Right lobe of liver (tissue), 6 donors: ENCODE measurements around the gene RANBP3L. TPM values are rescaled to one million over a fixed set of nuclear protein-coding genes. Genes with fewer than 3 reads are reported as not detected.

Experiments
- ATAC-seq, 4 donors: fragments of 200-7000 bp; cut with Tn5 transposase; one replicate each; pipeline ENCODE4 v1.9.1; 2020; ENCODE audit warnings: mild to moderate bottlenecking in 4 of 4, moderate library complexity in 4 of 4
- DNase-seq, 3 donors: peaks; one replicate each; pipeline ENCODE4 v3.0.0-alpha.2; 2020
- H3K27ac ChIP-seq, 3 donors: fragments of 200-600 bp; one replicate each; pipeline ENCODE4 v1.8.0; 2022
- H3K27me3 ChIP-seq, 2 donors: fragments of 200-600 bp; one replicate each; pipeline ENCODE4 v1.8.0; 2022
- H3K36me3 ChIP-seq, 4 donors: fragments of 200-600 bp; sonication (generic) in 1 of 4; one replicate each; pipeline versions ENCODE4 v1.5.1 to v1.8.0; 2017 to 2022; ENCODE audit warnings: control low read depth in 1 of 4
- H3K4me1 ChIP-seq, 4 donors: fragments of 200-600 bp; sonication (generic) in 1 of 4; one replicate each; pipeline versions ENCODE4 v1.5.1 to v1.8.0; 2017 to 2022; ENCODE audit warnings: control low read depth in 1 of 4
- H3K4me3 ChIP-seq, 3 donors: fragments of 200-600 bp; one replicate each; pipeline ENCODE4 v1.8.0; 2022
- H3K9me3 ChIP-seq, 4 donors: fragments of 200-600 bp; sonication (generic) in 1 of 4; one replicate each; pipeline versions ENCODE4 v1.5.1 to v1.8.0; 2017 to 2022; ENCODE audit warnings: control low read depth in 1 of 4
- POLR2A ChIP-seq: fragments of 450-650 bp; IDR thresholded peaks from one replicate; pipeline ENCODE4 v1.6.1; 2017; ENCODE audit warnings: antibody characterized with exemption, mild to moderate bottlenecking
- WGBS: methylation state at CpG from one replicate; pipeline ENCODE4 v1.1.6; 2018; ENCODE audit warnings: low coverage, low lambda C conversion rate; ENCODE audit not compliant: insufficient coverage; ENCODE audit errors: missing lambda C conversion rate; 5-methylcytosine and 5-hydroxymethylcytosine counted together
- intact Hi-C, 2 donors: fragments of 100-400 bp; cut with DNase I; formaldehyde crosslinking; loops; one replicate each; pipeline versions ENCODE4 v1.11.2 to v1.14.1; 2022
- total RNA-seq, 6 experiments: library from RNA; depleted of rRNA in 2 of 6; stranded (reverse); fragments of >200 nt in 2 of 6; fragmentation: NEBNext Ultra II Directional in 3 of 6; extraction: Animal tissue kit (Norgen Biotek cat#: 25700) in 3 of 6; gene quantifications; one replicate each; pipeline versions ENCODE4 v1.1.0 to v1.2.4, GENCODE V29; 2016 to 2023
- TF ChIP-seq, protein P1 (sequence below), 4 donors: fragments of 200-600 bp in 3 of 4; fragments of 450-650 bp in 1 of 4; IDR thresholded peaks; one replicate each; pipeline versions ENCODE4 v1.5.1 to v1.8.0; 2016 to 2022; ENCODE audit warnings: antibody characterized with exemption in 4 of 4, mild to moderate bottlenecking in 2 of 4
- donor health status: DM: no; HTN: yes; CAD: no.
- donor health status: DM: no; HTN: no; CAD: no.
- donor health status: DM: no; HTN: no; CAD: no.
- donor health status: DM: no; HTN: yes; CAD: no.
- donor health status: DM: no; HTN: yes; CAD: no.

Gene RANBP3L
- total RNA-seq, 6 experiments from 2014 or later, result 0.22 to 5.0 (median 1.3) TPM

DNA sequence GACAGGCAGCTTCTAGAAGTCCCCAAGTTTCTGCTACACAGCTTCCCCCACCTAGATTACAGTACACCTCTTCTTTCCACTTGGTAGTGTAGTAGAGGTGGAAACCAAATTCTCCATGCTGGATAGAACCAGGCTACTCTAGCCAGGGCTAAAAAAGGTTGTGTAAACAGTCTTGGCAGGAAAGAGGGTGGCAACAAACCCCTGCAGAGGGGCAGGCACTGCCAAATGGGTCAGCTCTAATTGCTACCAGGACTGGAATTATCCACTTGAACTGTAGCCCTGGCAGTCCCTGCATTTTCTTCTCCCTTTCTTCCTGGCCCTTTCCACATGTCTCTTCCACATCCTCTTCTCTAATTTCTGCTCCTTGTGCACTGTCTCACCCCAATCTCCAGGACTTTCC, 24.8 kb downstream of the RANBP3L start:
- Histone ChIP-seq H3K9me3 (no peaks in the 10 kb centered on the region), H3K27me3 (no peaks in the 10 kb centered on the region), H3K36me3 (no peaks in the 10 kb centered on the region), H3K4me3 (no peak overlapping the region), H3K4me1 (peaks cover 0 to 35% (median 11%) of the 10 kb centered on the region in 4 donors), H3K27ac (no peak overlapping the region)
- peak in 2 of 3 donors; percentile 57 to 70 for DNase-seq
- ATAC-seq, result peak; percentile 36 to 83 (median 80)
- no peak for TF ChIP-seq POLR2A
- TF ChIP-seq, protein P1, sequence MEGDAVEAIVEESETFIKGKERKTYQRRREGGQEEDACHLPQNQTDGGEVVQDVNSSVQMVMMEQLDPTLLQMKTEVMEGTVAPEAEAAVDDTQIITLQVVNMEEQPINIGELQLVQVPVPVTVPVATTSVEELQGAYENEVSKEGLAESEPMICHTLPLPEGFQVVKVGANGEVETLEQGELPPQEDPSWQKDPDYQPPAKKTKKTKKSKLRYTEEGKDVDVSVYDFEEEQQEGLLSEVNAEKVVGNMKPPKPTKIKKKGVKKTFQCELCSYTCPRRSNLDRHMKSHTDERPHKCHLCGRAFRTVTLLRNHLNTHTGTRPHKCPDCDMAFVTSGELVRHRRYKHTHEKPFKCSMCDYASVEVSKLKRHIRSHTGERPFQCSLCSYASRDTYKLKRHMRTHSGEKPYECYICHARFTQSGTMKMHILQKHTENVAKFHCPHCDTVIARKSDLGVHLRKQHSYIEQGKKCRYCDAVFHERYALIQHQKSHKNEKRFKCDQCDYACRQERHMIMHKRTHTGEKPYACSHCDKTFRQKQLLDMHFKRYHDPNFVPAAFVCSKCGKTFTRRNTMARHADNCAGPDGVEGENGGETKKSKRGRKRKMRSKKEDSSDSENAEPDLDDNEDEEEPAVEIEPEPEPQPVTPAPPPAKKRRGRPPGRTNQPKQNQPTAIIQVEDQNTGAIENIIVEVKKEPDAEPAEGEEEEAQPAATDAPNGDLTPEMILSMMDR (IDR thresholded peaks at IDR 0.05), result no peak
- intact Hi-C loops, result no loop called here

DNA sequence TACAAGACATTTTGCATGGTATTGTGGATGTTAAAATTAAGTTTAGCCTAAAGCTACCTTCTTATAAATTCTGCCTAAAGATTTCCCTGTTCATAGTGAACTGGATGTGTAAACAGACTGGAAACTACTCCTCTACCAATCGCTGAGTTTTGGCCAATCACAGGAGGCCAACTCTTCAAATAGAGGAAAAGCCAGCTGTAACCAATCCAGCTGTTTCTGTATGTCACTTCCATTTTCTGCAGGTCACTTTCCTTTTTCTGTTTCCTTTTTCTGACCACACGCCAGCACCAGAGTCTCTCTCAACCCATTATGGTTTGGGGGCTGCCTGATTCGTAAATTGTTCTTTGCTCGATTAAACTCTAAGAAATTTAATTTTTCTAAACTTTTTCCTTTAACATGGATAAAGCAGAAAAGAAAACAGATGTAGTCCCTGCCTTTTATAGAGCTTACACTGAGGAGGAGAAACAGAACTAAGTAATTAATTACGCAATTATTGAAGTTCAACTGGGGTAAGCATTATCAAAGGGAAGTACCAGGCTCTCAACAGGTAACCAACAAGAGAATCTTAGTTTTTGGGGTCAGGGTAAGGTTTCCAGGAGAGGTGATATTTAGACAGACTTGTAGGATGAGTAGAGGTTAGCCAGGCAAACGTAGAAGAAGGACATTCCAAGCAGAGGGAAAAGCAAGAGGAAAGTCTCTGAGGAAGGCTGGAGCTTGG, 27.7 kb downstream of the RANBP3L start:
- Histone ChIP-seq H3K4me3 (peak overlapping the region in 2 of 3 donors; percentile 17 to 23), H3K36me3 (no peaks in the 10 kb centered on the region), H3K27ac (peak overlapping the region in 2 of 3 donors; percentile 69 to 79), H3K4me1 (peaks cover 0 to 62% (median 25%) of the 10 kb centered on the region in 4 donors), H3K27me3 (no peaks in the 10 kb centered on the region), H3K9me3 (no peaks in the 10 kb centered on the region)
- DNase-seq, result peak in 1 of 3 donors; percentile 65
- WGBS, result 29% methylated on average over 6 of the region's 6 CpGs
- peak; percentile 72 to 87 (median 82) for ATAC-seq
- intact Hi-C loops, result no loop called here
- no peak for TF ChIP-seq POLR2A
- TF ChIP-seq, protein P1 (IDR thresholded peaks at IDR 0.05), result no peak

DNA sequence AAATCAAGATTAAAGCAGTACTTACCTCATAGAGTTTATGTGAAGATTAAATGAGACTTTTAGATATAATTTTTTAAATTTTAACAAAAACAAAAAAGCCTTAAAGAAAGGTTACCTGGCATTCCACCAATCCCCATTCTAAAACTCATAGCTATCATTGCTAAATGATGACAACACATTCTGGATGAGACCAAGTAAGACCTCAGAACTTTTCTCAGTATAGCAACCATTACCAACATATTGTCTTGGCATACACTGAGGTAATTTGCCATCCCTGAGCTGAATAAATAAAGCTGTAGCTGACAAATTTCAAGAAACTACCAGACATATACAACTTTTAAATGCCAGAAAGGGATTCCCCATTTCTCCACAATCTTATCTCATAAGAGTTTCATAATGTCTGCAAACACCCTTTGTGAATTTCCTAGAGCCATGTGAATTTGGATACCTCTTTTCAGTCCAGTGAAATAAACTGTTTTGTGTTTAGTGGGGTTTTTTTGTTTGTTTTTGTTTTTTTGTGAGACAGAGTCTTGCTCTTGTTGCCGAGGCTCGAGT, 29.5 kb downstream of the RANBP3L start:
- H3K9me3 ChIP-seq, result no peaks in the 10 kb centered on the region
- ATAC-seq, result peak in 3 of 4 donors; percentile 27 to 44 (median 31)
- peaks cover 0 to 62% (median 25%) of the 10 kb centered on the region in 4 donors for H3K4me1 ChIP-seq
- H3K27ac ChIP-seq, result peak overlapping the region in 2 of 3 donors; percentile 45 to 69
- H3K4me3 ChIP-seq, result no peak overlapping the region
- H3K27me3 ChIP-seq, result no peaks in the 10 kb centered on the region
- WGBS, result 24% methylated on average over 2 of the region's 2 CpGs
- no peak for TF ChIP-seq POLR2A
- TF ChIP-seq, protein P1 (IDR thresholded peaks at IDR 0.05), result no peak
- no peak for DNase-seq
- intact Hi-C loops, result no loop called here
- no peaks in the 10 kb centered on the region for H3K36me3 ChIP-seq

DNA sequence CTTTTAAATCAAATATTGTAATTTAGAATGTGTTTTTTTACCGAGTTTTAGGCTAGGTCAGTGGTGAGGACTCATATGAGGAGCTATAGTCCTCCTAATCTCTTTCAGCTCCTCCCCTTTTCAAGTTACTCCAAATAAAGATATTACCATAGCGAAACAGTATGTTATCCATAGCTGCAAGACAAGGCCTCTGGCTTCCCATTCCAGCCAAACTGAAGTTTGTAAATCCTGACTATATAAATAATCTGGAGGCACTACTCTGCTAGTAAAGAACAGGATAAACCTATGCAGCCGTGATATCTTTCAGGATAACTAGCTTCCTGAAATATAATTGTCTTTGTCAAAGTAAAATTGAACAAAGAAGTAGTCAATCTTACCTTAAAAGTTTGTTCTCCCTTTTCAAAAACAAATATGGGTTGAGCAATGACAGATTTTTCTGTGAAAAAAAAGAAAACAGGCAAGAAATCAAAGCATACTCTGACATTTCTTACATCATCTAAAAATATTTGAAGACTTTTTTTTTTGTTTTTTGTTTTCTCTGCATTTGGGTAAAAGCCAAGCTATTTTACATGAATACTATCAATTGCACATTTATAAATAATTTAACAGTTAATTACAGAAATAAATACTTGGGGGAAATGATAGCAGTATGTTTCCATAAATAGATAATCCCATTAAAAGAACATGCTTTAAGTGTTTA, 30.7 kb downstream of the RANBP3L start:
- DNase-seq, result no peak
- Histone ChIP-seq H3K27ac (peak overlapping the region in 2 of 3 donors; percentile 32 to 69), H3K36me3 (no peaks in the 10 kb centered on the region), H3K9me3 (no peaks in the 10 kb centered on the region), H3K4me3 (no peak overlapping the region), H3K4me1 (peaks cover 0 to 54% (median 25%) of the 10 kb centered on the region in 4 donors), H3K27me3 (no peaks in the 10 kb centered on the region)
- WGBS, result 35% methylated on average over 3 of the region's 3 CpGs
- TF ChIP-seq, protein P1 (IDR thresholded peaks at IDR 0.05), result no peak
- no peak for TF ChIP-seq POLR2A
- intact Hi-C loops, result no loop called here
- ATAC-seq, result peak in 1 of 4 donors; percentile 20
